ENCODE data around the gene MYL7. TPM values are rescaled to one million over a fixed set of nuclear protein-coding genes. Genes with fewer than 3 reads are reported as not detected.

The MYL7 gene
- total RNA-seq, 4 donors from 2014 or later, result not detected

DNA sequence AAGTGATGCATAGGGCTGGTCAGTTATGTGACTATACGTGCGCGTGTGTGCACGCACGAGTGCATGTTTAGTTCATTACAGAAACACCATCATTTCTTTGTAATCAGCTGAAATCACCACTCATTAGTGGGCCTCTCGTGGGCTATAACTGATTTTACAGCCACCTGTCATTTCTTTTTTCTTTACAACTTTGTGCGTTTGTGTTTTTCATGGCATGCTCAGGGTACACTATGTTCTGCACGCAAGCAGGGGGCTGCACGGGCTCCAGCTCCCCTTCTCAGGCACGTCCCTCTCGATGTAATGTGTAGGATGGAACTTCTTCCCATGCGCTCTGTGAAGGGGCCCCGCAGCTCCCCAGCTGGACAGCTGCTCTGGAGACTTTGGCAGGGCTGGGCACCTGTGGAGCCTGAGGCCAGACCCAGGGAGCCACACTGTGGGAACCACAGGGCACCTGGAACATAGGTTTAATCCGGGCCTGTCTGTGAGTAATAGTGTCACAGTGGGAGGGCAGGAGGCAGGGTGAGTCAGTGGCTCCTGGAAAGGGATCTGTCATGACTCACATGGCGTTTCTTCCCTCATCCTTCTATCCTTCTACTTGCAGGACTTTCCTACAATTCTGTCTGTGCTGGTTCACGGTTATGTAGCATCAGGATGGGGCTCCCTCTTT, 43.2 kb upstream of the MYL7 start:
- H3K27ac ChIP-seq (replicated peaks in 1 of 4), result no peak overlapping the region
- intact Hi-C loops (cut with DNase I), result no loop called here
- no peaks in the 10 kb centered on the region for H3K36me3 ChIP-seq
- H3K4me1 ChIP-seq, result no peaks in the 10 kb centered on the region
- H3K4me3 ChIP-seq, result no peak overlapping the region
- peaks cover 0 to 9% (median 3%) of the 10 kb centered on the region in 4 donors for H3K9me3 ChIP-seq
- 74% methylated on average over 14 of the region's 16 CpGs for WGBS
- H3K27me3 ChIP-seq, result no peaks in the 10 kb centered on the region
- TF ChIP-seq EP300 (IDR thresholded peaks at IDR 0.05) (no peak), POLR2A (IDR thresholded peaks at IDR 0.05; ENCODE audit: low read depth) (no peak), POLR2AphosphoS5 (IDR thresholded peaks at IDR 0.05) (no peak)
- TF ChIP-seq, protein P1, sequence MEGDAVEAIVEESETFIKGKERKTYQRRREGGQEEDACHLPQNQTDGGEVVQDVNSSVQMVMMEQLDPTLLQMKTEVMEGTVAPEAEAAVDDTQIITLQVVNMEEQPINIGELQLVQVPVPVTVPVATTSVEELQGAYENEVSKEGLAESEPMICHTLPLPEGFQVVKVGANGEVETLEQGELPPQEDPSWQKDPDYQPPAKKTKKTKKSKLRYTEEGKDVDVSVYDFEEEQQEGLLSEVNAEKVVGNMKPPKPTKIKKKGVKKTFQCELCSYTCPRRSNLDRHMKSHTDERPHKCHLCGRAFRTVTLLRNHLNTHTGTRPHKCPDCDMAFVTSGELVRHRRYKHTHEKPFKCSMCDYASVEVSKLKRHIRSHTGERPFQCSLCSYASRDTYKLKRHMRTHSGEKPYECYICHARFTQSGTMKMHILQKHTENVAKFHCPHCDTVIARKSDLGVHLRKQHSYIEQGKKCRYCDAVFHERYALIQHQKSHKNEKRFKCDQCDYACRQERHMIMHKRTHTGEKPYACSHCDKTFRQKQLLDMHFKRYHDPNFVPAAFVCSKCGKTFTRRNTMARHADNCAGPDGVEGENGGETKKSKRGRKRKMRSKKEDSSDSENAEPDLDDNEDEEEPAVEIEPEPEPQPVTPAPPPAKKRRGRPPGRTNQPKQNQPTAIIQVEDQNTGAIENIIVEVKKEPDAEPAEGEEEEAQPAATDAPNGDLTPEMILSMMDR (IDR thresholded peaks at IDR 0.05), result no peak
- no peak for DNase-seq (ENCODE audit: extremely low spot score)

DNA sequence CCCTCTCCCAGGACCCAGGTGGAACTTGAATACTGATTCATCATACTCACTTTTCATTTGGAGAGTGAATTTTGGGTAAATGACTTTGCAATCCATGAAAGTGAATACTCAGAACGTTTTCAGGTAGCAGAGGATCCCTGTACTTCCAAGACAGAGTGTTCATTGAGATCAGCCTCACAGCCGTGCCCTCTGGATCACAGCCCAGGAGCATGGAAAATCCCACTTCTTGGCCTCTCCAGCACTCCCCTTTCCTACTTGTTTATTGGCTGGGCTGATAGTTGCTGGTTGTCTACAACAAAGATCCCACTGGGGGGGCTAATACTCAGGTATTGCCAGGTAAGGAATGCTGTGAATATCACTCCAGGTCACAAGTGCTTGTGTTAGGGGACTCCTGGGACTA, 42.3 kb upstream of the MYL7 start:
- WGBS, result 24% methylated on average over 2 of the region's 2 CpGs
- no peaks in the 10 kb centered on the region for H3K27me3 ChIP-seq

DNA sequence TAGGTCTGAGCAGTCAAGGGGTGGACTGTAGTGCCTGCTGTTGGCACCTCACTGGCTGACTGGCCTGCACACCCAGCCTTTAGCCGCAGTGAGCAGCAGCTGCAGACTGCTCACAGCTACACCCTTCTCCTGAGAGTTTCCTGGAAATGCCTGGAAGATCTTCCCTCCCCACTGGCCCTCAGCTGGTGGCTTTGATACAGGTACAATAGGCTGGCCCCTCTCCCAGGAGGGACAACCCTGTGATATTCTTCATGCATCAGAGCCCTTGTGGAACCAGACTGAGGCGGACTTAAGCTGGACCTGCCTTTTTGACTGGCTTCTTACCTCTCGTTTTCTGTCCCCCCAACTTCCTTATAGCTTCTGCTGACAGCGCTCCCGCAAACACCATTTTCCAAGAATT, 41.7 kb upstream of the MYL7 start:
- intact Hi-C loops (cut with DNase I), result no loop called here
- Histone ChIP-seq H3K27ac (replicated peaks in 1 of 4) (no peak overlapping the region), H3K27me3 (peaks cover 0 to 5% (median 0%) of the 10 kb centered on the region in 4 donors), H3K9me3 (peaks cover 0 to 9% (median 3%) of the 10 kb centered on the region in 4 donors), H3K4me1 (no peaks in the 10 kb centered on the region), H3K4me3 (no peak overlapping the region), H3K36me3 (no peaks in the 10 kb centered on the region)
- no peak for DNase-seq (ENCODE audit: extremely low spot score)
- no peak for TF ChIP-seq EP300 (IDR thresholded peaks at IDR 0.05)
- no peak for TF ChIP-seq POLR2A (IDR thresholded peaks at IDR 0.05; ENCODE audit: low read depth)
- TF ChIP-seq POLR2AphosphoS5 (IDR thresholded peaks at IDR 0.05), result no peak
- TF ChIP-seq, protein P1 (IDR thresholded peaks at IDR 0.05), result no peak
- WGBS, result 82% methylated on average over 5 of the region's 5 CpGs

More for the DNA sequence above, 42.3 kb upstream of the MYL7 start:
- Histone ChIP-seq H3K36me3 (no peaks in the 10 kb centered on the region), H3K9me3 (peaks cover 0 to 9% (median 3%) of the 10 kb centered on the region in 4 donors), H3K4me1 (no peaks in the 10 kb centered on the region), H3K4me3 (no peak overlapping the region), H3K27ac (replicated peaks in 1 of 4) (no peak overlapping the region)
- intact Hi-C loops (cut with DNase I), result no loop called here
- no peak for DNase-seq (ENCODE audit: extremely low spot score)
- TF ChIP-seq POLR2AphosphoS5 (IDR thresholded peaks at IDR 0.05) (no peak), EP300 (IDR thresholded peaks at IDR 0.05) (no peak), POLR2A (IDR thresholded peaks at IDR 0.05; ENCODE audit: low read depth) (no peak)
- TF ChIP-seq, protein P1 (IDR thresholded peaks at IDR 0.05), result no peak

DNA sequence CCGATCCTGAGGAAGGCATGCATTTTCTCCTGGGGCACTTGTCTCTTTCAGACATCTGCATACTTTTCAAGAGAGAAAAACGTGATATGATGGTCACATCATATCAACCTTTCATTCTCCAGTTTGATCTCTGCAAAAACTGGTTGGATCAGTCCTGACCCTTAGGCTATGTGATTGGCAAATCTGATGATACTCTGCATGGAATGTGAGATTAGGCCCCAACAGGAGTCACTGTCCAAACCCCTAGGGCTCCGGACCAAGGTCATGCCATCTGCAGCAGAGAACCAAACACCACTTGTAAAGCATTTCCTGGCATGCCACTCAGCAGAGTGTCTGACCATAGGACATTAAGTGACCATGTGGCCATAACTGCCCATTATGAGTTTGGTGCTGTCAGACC, 39.5 kb upstream of the MYL7 start:
- WGBS, result 68% methylated on average over 3 of the region's 3 CpGs
- no peak for TF ChIP-seq POLR2AphosphoS5 (IDR thresholded peaks at IDR 0.05)
- TF ChIP-seq POLR2A (IDR thresholded peaks at IDR 0.05; ENCODE audit: low read depth), result no peak
- TF ChIP-seq EP300 (IDR thresholded peaks at IDR 0.05), result no peak
- TF ChIP-seq, protein P1 (IDR thresholded peaks at IDR 0.05), result no peak
- Histone ChIP-seq H3K27ac (replicated peaks in 1 of 4) (no peak overlapping the region), H3K4me1 (no peaks in the 10 kb centered on the region), H3K27me3 (peaks cover 0 to 20% (median 0%) of the 10 kb centered on the region in 4 donors), H3K9me3 (peaks cover 0 to 9% (median 3%) of the 10 kb centered on the region in 4 donors), H3K36me3 (no peaks in the 10 kb centered on the region), H3K4me3 (no peak overlapping the region)
- no peak for DNase-seq (ENCODE audit: extremely low spot score)
- intact Hi-C loops (cut with DNase I), result no loop called here
